ENCODE data around the gene SDCBP2.

DNA sequence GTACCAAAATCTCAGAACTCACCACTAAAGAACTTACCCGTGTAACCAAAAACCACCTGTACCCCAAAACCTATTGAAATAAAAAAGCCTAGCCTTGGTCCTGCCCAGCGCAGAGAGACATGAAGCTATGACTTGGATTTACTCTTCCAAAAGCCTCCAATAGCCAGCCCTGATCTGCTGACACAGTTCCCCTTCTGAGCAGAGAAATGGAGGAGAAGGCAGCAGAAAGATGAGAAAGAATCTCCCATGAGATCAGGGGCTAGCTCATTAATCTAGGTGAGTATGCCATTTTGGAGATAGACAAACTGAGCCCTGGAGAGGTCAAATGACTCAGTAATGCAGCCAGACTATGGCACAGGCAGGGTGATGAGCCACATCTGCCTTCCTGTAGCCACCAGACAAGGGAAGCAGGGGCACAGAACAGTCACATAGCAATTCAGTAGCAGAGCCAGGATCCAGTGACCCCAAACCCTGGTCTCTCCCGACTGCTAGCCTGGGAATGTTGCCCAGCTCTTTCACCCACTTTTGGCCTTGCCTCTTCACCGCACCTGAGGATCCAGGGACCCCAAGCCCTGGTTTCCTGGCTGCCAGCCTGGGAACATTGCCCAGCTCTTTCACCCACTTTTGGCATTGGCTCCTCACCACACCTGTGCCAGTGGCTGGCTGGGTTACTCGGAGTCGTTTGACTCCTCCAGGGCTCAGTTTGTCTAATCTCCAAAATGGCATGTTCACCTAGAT, 7.2 kb upstream of the SDCBP2 start:
- TF ChIP-seq POLR2A (IDR thresholded peaks at IDR 0.05; ENCODE audit: low read depth, low read length) (no peak), BHLHE40 (IDR thresholded peaks at IDR 0.05; ENCODE audit: low read depth, low read length) (no peak)
- TF ChIP-seq, protein P1, sequence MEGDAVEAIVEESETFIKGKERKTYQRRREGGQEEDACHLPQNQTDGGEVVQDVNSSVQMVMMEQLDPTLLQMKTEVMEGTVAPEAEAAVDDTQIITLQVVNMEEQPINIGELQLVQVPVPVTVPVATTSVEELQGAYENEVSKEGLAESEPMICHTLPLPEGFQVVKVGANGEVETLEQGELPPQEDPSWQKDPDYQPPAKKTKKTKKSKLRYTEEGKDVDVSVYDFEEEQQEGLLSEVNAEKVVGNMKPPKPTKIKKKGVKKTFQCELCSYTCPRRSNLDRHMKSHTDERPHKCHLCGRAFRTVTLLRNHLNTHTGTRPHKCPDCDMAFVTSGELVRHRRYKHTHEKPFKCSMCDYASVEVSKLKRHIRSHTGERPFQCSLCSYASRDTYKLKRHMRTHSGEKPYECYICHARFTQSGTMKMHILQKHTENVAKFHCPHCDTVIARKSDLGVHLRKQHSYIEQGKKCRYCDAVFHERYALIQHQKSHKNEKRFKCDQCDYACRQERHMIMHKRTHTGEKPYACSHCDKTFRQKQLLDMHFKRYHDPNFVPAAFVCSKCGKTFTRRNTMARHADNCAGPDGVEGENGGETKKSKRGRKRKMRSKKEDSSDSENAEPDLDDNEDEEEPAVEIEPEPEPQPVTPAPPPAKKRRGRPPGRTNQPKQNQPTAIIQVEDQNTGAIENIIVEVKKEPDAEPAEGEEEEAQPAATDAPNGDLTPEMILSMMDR (conservative IDR thresholded peaks at IDR 0.05; ENCODE audit: low read depth, low read length), result no peak
- TF ChIP-seq, protein P2, sequence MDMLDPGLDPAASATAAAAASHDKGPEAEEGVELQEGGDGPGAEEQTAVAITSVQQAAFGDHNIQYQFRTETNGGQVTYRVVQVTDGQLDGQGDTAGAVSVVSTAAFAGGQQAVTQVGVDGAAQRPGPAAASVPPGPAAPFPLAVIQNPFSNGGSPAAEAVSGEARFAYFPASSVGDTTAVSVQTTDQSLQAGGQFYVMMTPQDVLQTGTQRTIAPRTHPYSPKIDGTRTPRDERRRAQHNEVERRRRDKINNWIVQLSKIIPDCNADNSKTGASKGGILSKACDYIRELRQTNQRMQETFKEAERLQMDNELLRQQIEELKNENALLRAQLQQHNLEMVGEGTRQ (IDR thresholded peaks at IDR 0.05; ENCODE audit: low read depth, low read length), result no peak

All from IMR-90 (cell line).